PC-9 (cell line): Measurements from ENCODE around the gene CISTR. TPM values are rescaled to one million over a fixed set of nuclear protein-coding genes. Genes with fewer than 3 reads are reported as not detected.

Experiments
- BruUV-seq: library from RNA; stranded (reverse); fragments of 400-500 nt; replicated peaks from 2 replicates; lab custom pipeline; 2021; lab: Mats Ljungman, UMichigan
- CTCF ChIA-PET: fragments of 300-600 bp; sonication (Branson Sonifier 250); formaldehyde crosslinking; loops from one replicate; lab custom pipeline; 2022; ENCODE audit warnings: antibody characterized with exemption; lab: Charles Lee
- POLR2A ChIA-PET: fragments of 300-600 bp; sonication (Branson Sonifier 250); formaldehyde crosslinking; loops from one replicate; lab custom pipeline; 2022; ENCODE audit warnings: antibody characterized with exemption; ENCODE audit not compliant: unreplicated experiment; lab: Charles Lee
- DNase-seq, 2 experiments: peaks; one replicate each; pipeline versions ENCODE4 v3.0.0 to v3.0.0-alpha.2; 2015 to 2022; ENCODE audit warnings: mixed read lengths in 1 of 2
- H2AFZ ChIP-seq: fragments of 200-600 bp; sonication (generic); 2 replicates; pipeline ENCODE4 v1.8.1; 2017; ENCODE audit warnings: antibody characterized with exemption
- H3F3A ChIP-seq: fragments of 200-600 bp; sonication (generic); 2 replicates; pipeline ENCODE4 v1.8.1; 2017; ENCODE audit warnings: antibody characterized with exemption, mild to moderate bottlenecking, low read depth; ENCODE audit not compliant: insufficient read depth
- H3K27ac ChIP-seq: fragments of 200-600 bp; sonication (generic); 2 replicates; pipeline ENCODE4 v1.6.1; 2016; ENCODE audit warnings: mixed run types
- H3K27me3 ChIP-seq: fragments of 200-600 bp; sonication (generic); 2 replicates; pipeline ENCODE4 v1.6.1; 2016; ENCODE audit warnings: low read depth, mixed run types; ENCODE audit not compliant: insufficient read depth
- H3K36me3 ChIP-seq: fragments of 200-600 bp; sonication (generic); 2 replicates; pipeline ENCODE4 v1.6.1; 2016; ENCODE audit warnings: low read depth, mixed run types
- H3K4me1 ChIP-seq: fragments of 200-600 bp; sonication (generic); replicated peaks from 2 replicates; pipeline ENCODE4 v1.6.1; 2016; ENCODE audit warnings: mixed run types; ENCODE audit not compliant: insufficient read depth
- H3K4me2 ChIP-seq: fragments of 200-600 bp; sonication (generic); 2 replicates; pipeline ENCODE4 v1.6.1; 2017; ENCODE audit warnings: mixed run types
- H3K4me3 ChIP-seq: fragments of 200-600 bp; sonication (generic); 2 replicates; pipeline ENCODE4 v1.6.1; 2016; ENCODE audit warnings: mixed run types
- H3K79me2 ChIP-seq: fragments of 200-600 bp; sonication (generic); 2 replicates; pipeline ENCODE4 v1.6.1; 2017; ENCODE audit warnings: low read depth, mixed run types
- H3K9me2 ChIP-seq: fragments of 200-600 bp; sonication (generic); 2 replicates; pipeline ENCODE4 v1.8.1; 2017; ENCODE audit warnings: mild to moderate bottlenecking; ENCODE audit not compliant: insufficient read depth
- H3K9me3 ChIP-seq: fragments of 200-600 bp; sonication (generic); 2 replicates; pipeline ENCODE4 v1.8.1; 2016; ENCODE audit warnings: low read depth; ENCODE audit not compliant: insufficient read depth
- H4K20me1 ChIP-seq: fragments of 200-600 bp; sonication (generic); 2 replicates; pipeline ENCODE4 v1.8.1; 2017; ENCODE audit not compliant: insufficient read depth
- CTCF ChIP-seq: fragments of 200-600 bp; sonication (generic); conservative IDR thresholded peaks from 2 replicates; pipeline ENCODE4 v1.6.1; 2017; ENCODE audit warnings: mixed run types, antibody characterized with exemption, mild to moderate bottlenecking, moderate library complexity
- EZH2 ChIP-seq: fragments of 200-600 bp; sonication (generic); IDR thresholded peaks from 2 replicates; pipeline ENCODE4 v1.8.0; 2017; ENCODE audit warnings: antibody characterized with exemption, low read depth
- intact Hi-C: fragments of 100-400 bp; cut with micrococcal nuclease; formaldehyde crosslinking; loops from one replicate; pipeline ENCODE4 v1.10.0; 2022; ENCODE audit not compliant: unreplicated experiment
- total RNA-seq: library from RNA; stranded (reverse); gene quantifications from 2 replicates; pipeline ENCODE4 v1.2.3, GENCODE V29; 2021

The CISTR gene
- total RNA-seq, 1 experiment from 2014 or later: not detected

GRCh38 chr12:53761306-53761705, 9.5 kb upstream of the CISTR start:
- BruUV-seq: no TSS peak
- intact Hi-C loops: no loop called here
- no peaks in the 10 kb centered on the region for H4K20me1 ChIP-seq
- H3K9me3 ChIP-seq: no peaks in the 10 kb centered on the region
- no peaks in the 10 kb centered on the region for H3F3A ChIP-seq
- ChIA-PET POLR2A (no interaction called here), CTCF (no interaction called here)
- H3K36me3 ChIP-seq: no peaks in the 10 kb centered on the region
- H3K9me2 ChIP-seq: no peaks in the 10 kb centered on the region
- no peak overlapping the region for H3K4me3 ChIP-seq
- no peak for TF ChIP-seq CTCF
- TF ChIP-seq EZH2: no peak
- H3K4me1 ChIP-seq: 0 out of 2 replicates have a peak, but pooled peaks cover 6% of the 10 kb centered on the region
- no peak for DNase-seq
- no peak overlapping the region for H2AFZ ChIP-seq
- H3K27me3 ChIP-seq: no peaks in the 10 kb centered on the region
- no peaks in the 10 kb centered on the region for H3K79me2 ChIP-seq
- no peak overlapping the region for H3K27ac ChIP-seq
- H3K4me2 ChIP-seq: no peak overlapping the region

GRCh38 chr12:53759261-53759660, 7.5 kb upstream of the CISTR start:
- Histone ChIP-seq H4K20me1 (no peaks in the 10 kb centered on the region), H3K36me3 (no peaks in the 10 kb centered on the region), H3K4me2 (no peak overlapping the region), H3K9me2 (no peaks in the 10 kb centered on the region), H3K79me2 (no peaks in the 10 kb centered on the region), H3K4me1 (0 out of 2 replicates have a peak, but pooled peaks cover 10% of the 10 kb centered on the region), H3K9me3 (no peaks in the 10 kb centered on the region), H3K27ac (no peak overlapping the region), H2AFZ (no peak overlapping the region), H3F3A (no peaks in the 10 kb centered on the region), H3K27me3 (no peaks in the 10 kb centered on the region), H3K4me3 (no peak overlapping the region)
- POLR2A ChIA-PET: no interaction called here
- CTCF ChIA-PET: interaction anchor here (0.5 kb wide), 1 partner anchor 226 kb away, joined by 5 read pairs; the partner anchor contains the start of gene HOXC10
- TF ChIP-seq CTCF (no peak), EZH2 (no peak)
- intact Hi-C loops: no loop called here
- BruUV-seq: no TSS peak
- DNase-seq: no peak

- DNase-seq: no peak
- Histone ChIP-seq H3K79me2 (no peaks in the 10 kb centered on the region), H3K9me3 (no peaks in the 10 kb centered on the region), H2AFZ (no peak overlapping the region), H3K27ac (no peak overlapping the region), H3K27me3 (no peaks in the 10 kb centered on the region), H4K20me1 (no peaks in the 10 kb centered on the region), H3F3A (no peaks in the 10 kb centered on the region), H3K4me1 (0 out of 2 replicates have a peak, but pooled peaks cover 10% of the 10 kb centered on the region), H3K36me3 (no peaks in the 10 kb centered on the region), H3K9me2 (no peaks in the 10 kb centered on the region), H3K4me3 (no peak overlapping the region), H3K4me2 (no peak overlapping the region)
- intact Hi-C loops: no loop called here
- ChIA-PET CTCF (interaction anchor here (0.5 kb wide), 1 partner anchor 226 kb away, joined by 5 read pairs; the partner anchor contains the start of gene HOXC10), POLR2A (interaction anchor here (0.7 kb wide), 1 partner anchor 174 kb away, joined by 7 read pairs; no protein-coding TSS in a partner anchor)
- no TSS peak for BruUV-seq
- TF ChIP-seq EZH2: no peak
- no peak for TF ChIP-seq CTCF
Measured at GRCh38 chr12:53758730-53759103, 6.9 kb upstream of the CISTR start.
